22Rv1 (cell line): ENCODE data around the gene ZDHHC11B.

Experiments
- CTCF ChIP-seq: fragments of 450-650 bp; IDR thresholded peaks from 2 replicates; pipeline ENCODE4 v1.5.1; 2017; ENCODE audit warnings: mild to moderate bottlenecking
- ZFX ChIP-seq: fragments of 450-650 bp; IDR thresholded peaks from 2 replicates; pipeline ENCODE4 v1.6.1; 2017; ENCODE audit warnings: antibody characterized with exemption, borderline replicate concordance

DNA sequence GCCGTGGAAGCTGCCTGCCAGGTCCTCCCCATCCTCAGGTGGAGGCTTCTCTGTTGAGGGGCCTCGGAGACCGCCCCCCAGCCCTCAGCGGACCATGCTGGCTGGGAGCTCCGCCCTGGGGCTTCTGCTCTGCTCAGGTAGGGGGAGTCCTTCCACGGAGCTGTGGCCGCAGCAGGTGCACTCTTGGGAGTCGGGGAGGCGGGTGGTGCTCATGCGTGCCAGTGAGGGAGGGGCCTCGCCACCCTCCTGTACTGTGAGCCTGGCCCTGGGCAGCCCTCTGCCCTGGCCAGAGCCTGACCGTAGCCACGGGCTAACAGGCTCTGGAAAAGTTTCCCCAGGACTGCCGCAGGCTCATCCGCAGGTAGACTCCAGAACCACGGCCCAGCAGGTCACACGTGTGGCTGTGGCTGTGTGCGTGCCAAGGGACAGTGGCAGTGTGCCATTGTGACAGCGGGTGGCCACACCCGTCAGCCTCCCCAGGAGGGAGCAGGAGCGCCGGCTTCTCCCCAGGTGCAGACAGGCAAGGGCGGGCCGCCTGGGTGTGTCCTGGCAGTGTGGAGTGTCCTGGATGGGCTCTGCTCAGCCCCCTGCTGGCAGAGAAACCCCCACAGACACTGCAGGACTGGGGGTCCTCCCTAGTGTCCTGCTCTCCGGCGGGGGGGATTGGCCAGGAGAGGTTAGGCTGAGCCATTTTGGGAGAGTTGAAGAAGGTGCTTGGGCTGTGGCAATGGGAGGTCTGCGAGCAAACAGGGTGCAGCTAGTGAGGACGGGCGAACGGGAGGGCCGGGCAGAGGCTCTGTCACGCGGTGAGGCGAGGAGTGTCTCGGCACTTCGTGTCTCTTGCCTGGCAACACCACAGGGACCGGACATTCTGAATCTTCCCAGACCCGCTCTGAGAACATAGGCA, 120.8 kb downstream of the ZDHHC11B start:
- TF ChIP-seq CTCF (no peak), ZFX (no peak)
